Measurements from ENCODE around the gene SLC25A41. TPM values are rescaled to one million over a fixed set of nuclear protein-coding genes. Genes with fewer than 3 reads are reported as not detected.

Gene SLC25A41
- polyA plus RNA-seq, 1 donor from 2014 or later = 3.8 TPM

DNA sequence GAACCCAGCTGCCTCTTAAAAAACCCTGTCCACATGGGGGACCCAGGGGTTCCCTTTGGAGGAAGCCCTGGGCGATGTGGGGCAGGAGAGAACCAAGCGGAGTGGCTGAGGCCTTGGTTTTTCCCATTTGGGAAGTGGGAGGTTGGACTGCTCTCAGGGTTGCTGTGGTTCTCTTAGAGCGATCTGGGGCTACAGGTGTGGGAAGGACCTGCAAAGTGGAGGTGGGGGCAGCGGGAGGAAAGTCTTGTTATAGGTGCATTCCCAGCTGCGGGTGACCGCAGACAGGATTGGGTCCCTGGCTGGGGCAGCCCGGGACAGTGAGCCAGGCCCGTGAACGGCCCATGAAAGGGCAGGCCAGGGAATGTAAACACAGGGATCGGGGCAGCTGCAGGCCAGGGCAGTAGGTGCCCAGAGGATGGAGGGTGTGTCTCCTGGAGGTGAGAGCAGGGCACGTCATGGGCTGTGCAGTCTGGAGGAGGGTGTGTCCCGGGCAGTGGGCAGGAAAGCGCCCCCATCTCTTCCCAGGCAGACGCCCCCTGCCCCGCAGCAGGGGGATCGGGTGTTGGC is 25.2 kb upstream of the SLC25A41 start:
- no peaks in the 10 kb centered on the region for H3F3A ChIP-seq (ENCODE audit: insufficient read depth, low read length, poor library complexity, severe bottlenecking)
- TF ChIP-seq EP300 (conservative IDR thresholded peaks at IDR 0.05; ENCODE audit: poor library complexity, severe bottlenecking) (no peak), POLR2AphosphoS5 (IDR thresholded peaks at IDR 0.05) (no peak), EZH2 (IDR thresholded peaks at IDR 0.05; ENCODE audit: borderline replicate concordance, insufficient read depth, low read length, poor library complexity, severe bottlenecking) (no peak), CTCF (IDR thresholded peaks at IDR 0.05; ENCODE audit: poor library complexity, severe bottlenecking) (no peak), SMC3 (conservative IDR thresholded peaks at IDR 0.05; ENCODE audit: poor library complexity) (no peak), MXI1 (conservative IDR thresholded peaks at IDR 0.05; ENCODE audit: poor library complexity, severe bottlenecking) (no peak), RAD21 (conservative IDR thresholded peaks at IDR 0.05) (no peak), TAF1 (IDR thresholded peaks at IDR 0.05; ENCODE audit: low read depth) (no peak)
- TF ChIP-seq, protein P1, sequence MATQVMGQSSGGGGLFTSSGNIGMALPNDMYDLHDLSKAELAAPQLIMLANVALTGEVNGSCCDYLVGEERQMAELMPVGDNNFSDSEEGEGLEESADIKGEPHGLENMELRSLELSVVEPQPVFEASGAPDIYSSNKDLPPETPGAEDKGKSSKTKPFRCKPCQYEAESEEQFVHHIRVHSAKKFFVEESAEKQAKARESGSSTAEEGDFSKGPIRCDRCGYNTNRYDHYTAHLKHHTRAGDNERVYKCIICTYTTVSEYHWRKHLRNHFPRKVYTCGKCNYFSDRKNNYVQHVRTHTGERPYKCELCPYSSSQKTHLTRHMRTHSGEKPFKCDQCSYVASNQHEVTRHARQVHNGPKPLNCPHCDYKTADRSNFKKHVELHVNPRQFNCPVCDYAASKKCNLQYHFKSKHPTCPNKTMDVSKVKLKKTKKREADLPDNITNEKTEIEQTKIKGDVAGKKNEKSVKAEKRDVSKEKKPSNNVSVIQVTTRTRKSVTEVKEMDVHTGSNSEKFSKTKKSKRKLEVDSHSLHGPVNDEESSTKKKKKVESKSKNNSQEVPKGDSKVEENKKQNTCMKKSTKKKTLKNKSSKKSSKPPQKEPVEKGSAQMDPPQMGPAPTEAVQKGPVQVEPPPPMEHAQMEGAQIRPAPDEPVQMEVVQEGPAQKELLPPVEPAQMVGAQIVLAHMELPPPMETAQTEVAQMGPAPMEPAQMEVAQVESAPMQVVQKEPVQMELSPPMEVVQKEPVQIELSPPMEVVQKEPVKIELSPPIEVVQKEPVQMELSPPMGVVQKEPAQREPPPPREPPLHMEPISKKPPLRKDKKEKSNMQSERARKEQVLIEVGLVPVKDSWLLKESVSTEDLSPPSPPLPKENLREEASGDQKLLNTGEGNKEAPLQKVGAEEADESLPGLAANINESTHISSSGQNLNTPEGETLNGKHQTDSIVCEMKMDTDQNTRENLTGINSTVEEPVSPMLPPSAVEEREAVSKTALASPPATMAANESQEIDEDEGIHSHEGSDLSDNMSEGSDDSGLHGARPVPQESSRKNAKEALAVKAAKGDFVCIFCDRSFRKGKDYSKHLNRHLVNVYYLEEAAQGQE (IDR thresholded peaks at IDR 0.05; ENCODE audit: borderline replicate concordance) = no peak
- no peaks in the 10 kb centered on the region for H4K20me1 ChIP-seq (ENCODE audit: insufficient read depth)
- H3K9me2 ChIP-seq (ENCODE audit: insufficient read depth, low read length) = no peaks in the 10 kb centered on the region
- H2AFZ ChIP-seq (ENCODE audit: low read depth, low read length) = peak overlapping the region; percentile 8
- H3K9ac ChIP-seq (ENCODE audit: low read length) = peak overlapping the region; percentile 67
- H3K27ac ChIP-seq (ENCODE audit: low read length) = no peak overlapping the region
- H3K36me3 ChIP-seq (ENCODE audit: insufficient read depth, low read length) = peaks cover 19% of the 10 kb centered on the region
- peaks cover 8% of the 10 kb centered on the region for H3K9me3 ChIP-seq (ENCODE audit: low read length)
- peaks cover 18% of the 10 kb centered on the region for H3K27me3 ChIP-seq (ENCODE audit: insufficient read depth, low read depth, low read length)
- no peaks in the 10 kb centered on the region for H3K79me2 ChIP-seq (replicated peaks; ENCODE audit: insufficient read depth, low read length)
- H3K4me2 ChIP-seq (ENCODE audit: low read length) = peak overlapping the region; percentile 62
- peak overlapping the region; percentile 90 for H3K4me3 ChIP-seq (ENCODE audit: low read length)

DNA sequence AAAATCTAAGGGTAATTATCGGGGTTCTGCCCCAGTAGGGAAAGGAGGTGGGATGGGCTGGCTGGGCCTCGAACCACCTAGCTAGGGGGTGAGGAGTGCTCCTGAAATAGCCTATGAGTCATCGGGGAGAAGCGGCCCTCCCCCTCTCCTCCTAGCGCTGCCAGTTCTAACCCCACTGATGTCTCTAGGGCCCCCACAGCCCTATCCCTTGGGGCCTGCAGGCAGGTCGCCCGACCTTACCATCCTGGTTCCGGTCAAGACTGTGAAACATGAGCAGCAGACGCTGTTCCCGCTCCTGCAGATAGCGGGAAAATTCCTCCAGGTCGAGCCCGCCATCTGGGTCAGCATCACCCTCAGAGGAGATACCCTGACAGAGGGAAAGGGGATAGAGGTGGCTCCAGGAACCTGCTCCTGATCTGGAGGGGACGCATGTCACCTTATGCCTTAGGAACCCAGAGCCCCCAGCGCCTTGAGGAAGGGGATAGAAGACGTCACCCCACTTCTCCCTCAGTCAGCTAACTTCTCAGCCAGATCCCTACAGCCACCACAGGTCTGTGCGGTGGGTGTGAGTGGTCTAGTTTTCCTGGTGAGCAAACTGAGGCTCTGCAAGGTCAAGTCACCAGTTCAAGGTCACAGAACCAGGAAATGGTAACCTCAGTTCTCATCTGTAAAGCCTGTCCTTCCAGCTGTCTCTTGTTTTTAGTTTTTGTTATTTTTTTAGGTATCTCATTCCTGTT is 24.6 kb upstream of the SLC25A41 start:
- no peak overlapping the region for H3K27ac ChIP-seq (ENCODE audit: low read length)

More for the DNA sequence above, 24.6 kb upstream of the SLC25A41 start:
- no peaks in the 10 kb centered on the region for H3K79me2 ChIP-seq (replicated peaks; ENCODE audit: insufficient read depth, low read length)
- H3K9me3 ChIP-seq (ENCODE audit: low read length) = peaks cover 11% of the 10 kb centered on the region
- peaks cover 11% of the 10 kb centered on the region for H3K27me3 ChIP-seq (ENCODE audit: insufficient read depth, low read depth, low read length)
- H3K9me2 ChIP-seq (ENCODE audit: insufficient read depth, low read length) = no peaks in the 10 kb centered on the region
- peak overlapping the region; percentile 62 for H3K4me2 ChIP-seq (ENCODE audit: low read length)
- peaks cover 25% of the 10 kb centered on the region for H3K36me3 ChIP-seq (ENCODE audit: insufficient read depth, low read length)
- H3K4me3 ChIP-seq (ENCODE audit: low read length) = peak overlapping the region; percentile 90
- no peak for TF ChIP-seq SMC3 (conservative IDR thresholded peaks at IDR 0.05; ENCODE audit: poor library complexity)
- H4K20me1 ChIP-seq (ENCODE audit: insufficient read depth) = no peaks in the 10 kb centered on the region
- H3F3A ChIP-seq (ENCODE audit: insufficient read depth, low read length, poor library complexity, severe bottlenecking) = no peaks in the 10 kb centered on the region
- H2AFZ ChIP-seq (ENCODE audit: low read depth, low read length) = no peak overlapping the region
- H3K9ac ChIP-seq (ENCODE audit: low read length) = peak overlapping the region; percentile 67
